WTC11 (cell line): ENCODE results near the gene GJB5.

Experiments used
- ATF2 ChIP-seq: sonication (generic); formaldehyde crosslinking; IDR thresholded peaks from 2 replicates; pipeline ENCODE4 v1.8.1; 2022; ENCODE audit warnings: low read depth, missing genetic modification reagents, borderline replicate concordance
- ATF6 ChIP-seq: sonication (generic); formaldehyde crosslinking; IDR thresholded peaks from 2 replicates; pipeline ENCODE4 v1.8.1; 2023; ENCODE audit warnings: mild to moderate bottlenecking, missing genetic modification reagents
- CTCF ChIP-seq: fragments of 200-600 bp; IDR thresholded peaks from 2 replicates; pipeline ENCODE4 v1.8.0; 2022; ENCODE audit warnings: antibody characterized with exemption
- MAX ChIP-seq: sonication (generic); formaldehyde crosslinking; IDR thresholded peaks from 2 replicates; pipeline ENCODE4 v1.8.0; 2022; ENCODE audit warnings: mild to moderate bottlenecking, missing genetic modification reagents

GRCh38 chr1:34713443-34713842 lies 41.4 kb upstream of the GJB5 start:
- TF ChIP-seq ATF2 (CRISPR knock-in tag) (no peak), MAX (CRISPR knock-in tag) (no peak), CTCF (no peak), ATF6 (CRISPR knock-in tag) (no peak)
